GM19468 (cell line): ENCODE results near the gene C17orf58.
"Not testable (repeated sequence)": the region's sequence is repeated elsewhere in the genome, so short reads cannot be mapped to it uniquely, and the experiment has no call there.

Experiments used
- ATAC-seq: cut with Tn5 transposase; IDR thresholded peaks from one replicate; pipeline ENCODE4 v1.9.1; 2021; ENCODE audit warnings: mild to moderate bottlenecking, moderate library complexity, moderate number of reproducible peaks; ENCODE audit not compliant: unreplicated experiment; ENCODE audit errors: extremely low read depth

C17orf58 gene

GRCh38 chr17:68006797-68007196, 10.5 kb upstream of the C17orf58 start:
- ATAC-seq = no peak

- ATAC-seq = no peak
Observed at GRCh38 chr17:68004201-68004600, 7.9 kb upstream of the C17orf58 start.

GRCh38 chr17:67999291-67999911, 3.1 kb upstream of the C17orf58 start:
- no peak for ATAC-seq

GRCh38 chr17:67998466-67998865, 2.2 kb upstream of the C17orf58 start:
- no peak for ATAC-seq

GRCh38 chr17:67995570-67996263, 552 bp downstream of the C17orf58 start:
- ATAC-seq = no peak

GRCh38 chr17:67994817-67995569, 1.3 kb downstream of the C17orf58 start:
- ATAC-seq = no peak

GRCh38 chr17:67993998-67994361, 2.3 kb downstream of the C17orf58 start:
- ATAC-seq = no peak

DNA sequence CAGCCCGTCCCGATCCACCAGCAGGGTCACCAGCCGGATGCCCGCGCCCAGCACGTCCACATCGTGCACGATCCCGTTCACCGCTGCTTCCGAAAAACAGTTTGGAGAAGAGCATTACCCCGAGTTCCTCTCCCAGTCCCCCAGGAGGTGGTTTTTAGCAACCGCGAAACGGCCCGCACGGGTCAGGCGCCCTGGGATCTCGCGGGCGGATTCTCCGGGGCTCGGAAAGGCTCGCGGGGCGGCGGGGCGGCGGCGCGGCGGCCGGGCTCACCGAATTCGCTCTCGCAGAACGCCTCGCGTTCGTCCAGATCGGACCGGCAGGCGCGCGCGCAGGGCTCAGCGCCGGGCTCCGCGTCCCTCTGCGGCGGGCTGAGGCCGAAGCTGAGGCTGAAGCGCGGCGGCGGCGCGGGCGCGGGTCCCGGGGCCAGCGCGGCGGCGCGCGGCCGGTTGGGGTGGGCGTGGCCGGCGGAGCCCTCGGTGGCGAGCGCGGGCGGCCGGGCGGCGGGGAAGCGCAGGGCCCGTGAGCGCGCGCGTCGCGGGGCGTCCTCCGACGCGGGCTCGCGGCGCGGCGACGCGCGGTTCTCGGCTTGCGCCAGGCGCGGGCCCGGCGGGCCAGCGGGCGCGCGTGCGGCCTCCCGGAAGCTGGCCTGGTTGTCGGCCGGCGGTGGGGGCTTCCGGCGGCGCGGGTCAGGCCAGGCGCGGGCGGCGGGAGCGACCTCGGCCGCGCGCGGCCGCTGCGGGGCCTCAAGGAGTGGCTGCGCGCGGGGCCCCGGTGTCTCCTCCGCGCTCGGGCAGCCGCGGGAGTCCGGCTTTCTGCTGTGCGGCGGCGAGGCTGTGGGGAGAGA, 2.9 kb downstream of the C17orf58 start:
- peak; percentile 75 for ATAC-seq

- no peak for ATAC-seq
Observed at GRCh38 chr17:67992548-67993152, 3.6 kb downstream of the C17orf58 start.

DNA sequence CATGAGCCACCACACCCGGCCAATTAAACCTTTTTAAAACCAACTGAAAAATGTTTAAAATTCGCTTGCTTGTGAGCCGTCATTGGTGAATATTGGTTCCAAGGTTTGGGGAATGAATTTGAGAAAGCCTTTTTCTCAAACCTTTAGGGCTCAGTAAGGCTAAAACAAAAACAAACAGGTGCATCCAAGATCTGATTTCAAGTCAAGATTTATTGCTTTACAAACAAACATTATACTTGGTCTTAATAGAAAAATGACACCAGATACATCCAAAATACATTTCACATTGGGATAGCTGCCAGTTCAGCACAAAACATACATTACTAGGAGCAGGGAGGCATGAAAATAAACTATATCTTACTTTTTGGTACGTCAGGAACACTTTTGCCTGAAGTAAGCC, 5.4 kb downstream of the C17orf58 start:
- no peak for ATAC-seq

- ATAC-seq = no peak
Observed at GRCh38 chr17:67983383-67983688, 12.9 kb downstream of the C17orf58 start.

- ATAC-seq = no peak
Observed at GRCh38 chr17:67982686-67983382, 13.4 kb downstream of the C17orf58 start.

DNA sequence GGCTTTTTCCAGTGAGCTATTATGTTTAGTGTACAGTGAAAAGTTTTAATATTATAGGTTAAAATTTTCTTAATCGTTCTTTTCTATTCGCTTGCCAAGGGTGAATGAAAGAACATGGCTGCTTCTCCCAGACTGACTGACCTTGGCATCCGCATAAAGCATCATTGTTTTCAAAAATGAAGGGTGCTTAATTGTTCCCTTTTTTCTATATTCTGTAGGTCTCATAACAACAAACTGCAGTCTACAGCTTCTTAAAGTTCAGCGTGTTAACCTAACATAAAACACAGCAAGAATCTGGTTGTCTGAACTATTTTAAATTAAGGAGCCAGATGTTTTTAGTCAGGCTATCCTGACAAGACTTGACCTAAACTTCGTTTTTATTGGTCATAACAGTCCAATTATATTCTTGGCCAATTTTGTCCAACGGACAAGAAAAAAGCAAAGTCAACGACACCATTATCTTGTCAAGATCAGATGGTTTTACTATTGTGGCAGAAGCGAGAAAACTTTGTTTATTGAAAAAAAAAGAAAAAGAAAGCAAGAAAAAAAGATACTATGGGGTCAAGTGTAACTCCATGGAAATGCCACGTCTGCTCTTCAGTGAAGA, 14.1 kb downstream of the C17orf58 start:
- ATAC-seq = no peak

DNA sequence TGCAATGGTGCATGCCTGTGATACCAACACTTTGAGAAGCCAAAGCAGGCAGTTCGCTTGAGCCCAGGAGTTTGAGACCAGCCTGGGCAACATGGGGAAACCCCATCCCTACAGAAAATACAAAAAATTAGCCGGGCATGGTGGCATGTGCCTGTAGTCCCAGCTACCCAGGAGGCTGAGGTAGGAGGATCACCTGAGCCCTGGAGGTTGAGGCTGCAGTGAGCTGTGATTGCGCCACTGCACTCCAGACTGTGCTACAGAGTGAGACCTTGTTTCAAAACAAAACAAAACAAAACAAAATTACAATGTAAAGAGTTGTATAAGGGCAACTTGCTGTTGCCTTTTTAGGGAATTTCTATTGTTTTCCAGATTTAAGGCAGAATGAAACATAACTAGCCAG, 15.4 kb downstream of the C17orf58 start:
- not testable (repeated sequence) for ATAC-seq

GRCh38 chr17:67980456-67980855, 15.8 kb downstream of the C17orf58 start:
- no peak for ATAC-seq

DNA sequence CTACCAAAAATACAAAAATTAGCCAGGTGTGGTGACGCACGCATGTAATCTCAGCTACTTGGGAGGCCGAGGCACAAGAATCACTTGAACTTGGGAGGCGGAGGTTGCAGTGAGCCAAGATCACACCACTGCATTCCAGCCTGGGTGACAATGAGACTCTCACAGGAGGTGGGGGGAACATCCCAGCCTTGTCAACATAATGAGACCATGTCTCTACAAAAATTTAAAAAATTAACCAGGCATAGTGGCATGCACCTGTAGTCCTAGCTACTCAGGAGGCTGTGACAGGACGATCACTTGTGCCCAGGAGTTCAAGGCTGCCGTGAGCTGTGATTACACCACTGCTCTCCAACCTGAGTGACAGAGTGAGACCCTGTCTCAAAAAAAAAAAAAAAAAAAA, 20.0 kb downstream of the C17orf58 start:
- not testable (repeated sequence) for ATAC-seq

DNA sequence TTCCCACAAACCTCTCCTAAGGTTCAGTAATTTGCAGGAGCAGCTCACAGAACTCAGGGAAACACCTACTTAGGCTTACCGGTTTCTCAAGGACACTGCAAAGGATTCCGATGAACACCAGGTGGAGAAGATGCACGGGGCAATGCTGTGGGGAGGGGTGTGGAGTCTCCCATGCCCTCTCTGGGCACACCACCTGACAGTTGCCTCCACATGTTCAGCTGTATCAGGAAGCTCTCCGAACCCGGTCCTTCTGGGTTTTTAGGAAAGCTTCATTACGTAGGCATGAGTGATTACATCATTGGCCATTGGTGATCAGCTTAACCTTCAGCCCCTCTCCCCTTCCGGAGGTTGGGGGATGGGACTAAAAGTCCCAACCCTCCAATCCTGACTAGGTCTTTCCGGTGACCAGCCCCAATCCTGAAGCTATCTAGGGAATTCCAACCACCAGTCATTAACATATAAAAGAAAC, 21.6 kb downstream of the C17orf58 start:
- no peak for ATAC-seq

DNA sequence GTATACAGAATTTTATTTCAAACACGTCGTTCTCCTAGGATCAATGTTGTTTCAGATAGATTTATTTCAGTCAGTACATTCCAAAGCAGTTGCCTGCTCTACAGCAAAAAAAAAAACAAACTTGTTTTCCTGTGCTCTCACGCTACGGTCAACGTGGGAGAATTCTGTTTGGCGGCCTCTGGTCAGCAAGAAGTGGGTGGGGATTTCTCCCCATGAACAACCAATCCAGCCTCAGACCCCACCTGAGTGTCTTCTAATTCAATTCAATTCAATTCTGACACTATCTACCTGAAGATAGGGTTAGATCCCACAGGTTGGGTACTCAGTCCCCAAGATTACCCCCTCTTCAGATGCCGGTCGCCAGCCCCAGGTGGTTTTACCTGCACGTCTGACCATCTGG, 22.1 kb downstream of the C17orf58 start:
- ATAC-seq = no peak

GRCh38 chr17:67970783-67971182, 25.5 kb downstream of the C17orf58 start:
- ATAC-seq = no peak
